Measurements from ENCODE around the gene WDR74. TPM values are rescaled to one million over a fixed set of nuclear protein-coding genes. Genes with fewer than 3 reads are reported as not detected.

Gene WDR74
- total RNA-seq, 1 donor from 2014 or later, result 35.3 TPM

DNA sequence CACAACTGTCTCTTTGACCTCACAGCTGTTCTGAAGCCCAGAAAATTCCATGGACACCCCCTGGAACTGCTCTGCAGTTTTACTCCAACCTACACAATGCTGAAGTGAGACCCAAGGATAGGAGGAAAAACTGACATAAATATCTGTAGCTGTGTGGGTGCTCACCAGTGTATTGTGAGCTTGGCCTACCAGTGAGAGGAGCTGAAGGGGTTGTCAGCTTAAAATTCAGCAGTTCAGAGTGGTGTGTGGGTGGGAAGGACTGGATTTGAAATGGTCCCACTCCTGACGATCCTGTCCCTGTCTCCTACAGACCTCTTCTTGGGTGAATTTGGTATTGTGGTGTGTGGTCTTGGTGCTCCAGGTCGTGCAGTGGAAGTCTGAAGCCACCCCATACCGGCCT is 49.8 kb downstream of the WDR74 start:
- Histone ChIP-seq H3K27ac (no peak overlapping the region), H3K27me3 (ENCODE audit: low read depth) (no peaks in the 10 kb centered on the region), H3K4me1 (peaks cover 57% of the 10 kb centered on the region), H3K9me3 (no peaks in the 10 kb centered on the region), H3K4me3 (no peak overlapping the region), H3K36me3 (peaks cover 58% of the 10 kb centered on the region)
- TF ChIP-seq, protein P1, sequence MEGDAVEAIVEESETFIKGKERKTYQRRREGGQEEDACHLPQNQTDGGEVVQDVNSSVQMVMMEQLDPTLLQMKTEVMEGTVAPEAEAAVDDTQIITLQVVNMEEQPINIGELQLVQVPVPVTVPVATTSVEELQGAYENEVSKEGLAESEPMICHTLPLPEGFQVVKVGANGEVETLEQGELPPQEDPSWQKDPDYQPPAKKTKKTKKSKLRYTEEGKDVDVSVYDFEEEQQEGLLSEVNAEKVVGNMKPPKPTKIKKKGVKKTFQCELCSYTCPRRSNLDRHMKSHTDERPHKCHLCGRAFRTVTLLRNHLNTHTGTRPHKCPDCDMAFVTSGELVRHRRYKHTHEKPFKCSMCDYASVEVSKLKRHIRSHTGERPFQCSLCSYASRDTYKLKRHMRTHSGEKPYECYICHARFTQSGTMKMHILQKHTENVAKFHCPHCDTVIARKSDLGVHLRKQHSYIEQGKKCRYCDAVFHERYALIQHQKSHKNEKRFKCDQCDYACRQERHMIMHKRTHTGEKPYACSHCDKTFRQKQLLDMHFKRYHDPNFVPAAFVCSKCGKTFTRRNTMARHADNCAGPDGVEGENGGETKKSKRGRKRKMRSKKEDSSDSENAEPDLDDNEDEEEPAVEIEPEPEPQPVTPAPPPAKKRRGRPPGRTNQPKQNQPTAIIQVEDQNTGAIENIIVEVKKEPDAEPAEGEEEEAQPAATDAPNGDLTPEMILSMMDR (IDR thresholded peaks at IDR 0.05), result no peak
- DNase-seq (no peak), ATAC-seq (no peak)
- intact Hi-C loops (cut with DNase I), result no loop called here

DNA sequence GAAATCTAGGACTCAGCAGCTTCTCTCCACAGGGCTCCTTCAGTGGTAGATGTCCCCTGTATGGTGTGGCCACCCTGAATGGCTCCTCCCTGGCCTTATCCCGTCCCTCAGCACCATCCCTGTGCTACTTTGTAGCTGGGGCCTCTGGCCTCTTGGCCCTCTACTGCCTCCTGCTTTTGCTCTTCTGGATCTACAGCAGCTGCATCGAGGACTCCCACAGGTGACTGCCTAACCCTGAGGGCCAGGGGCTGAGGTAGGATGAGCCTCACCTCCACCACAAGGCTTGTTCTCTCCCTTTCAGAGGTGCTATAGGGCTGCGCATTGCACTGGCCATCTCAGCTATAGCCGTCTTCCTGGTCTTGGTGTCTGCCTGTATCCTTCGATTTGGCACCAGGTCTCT is 50.4 kb downstream of the WDR74 start:
- Histone ChIP-seq H3K27me3 (ENCODE audit: low read depth) (no peaks in the 10 kb centered on the region), H3K27ac (no peak overlapping the region), H3K4me1 (peaks cover 57% of the 10 kb centered on the region), H3K4me3 (no peak overlapping the region), H3K9me3 (no peaks in the 10 kb centered on the region), H3K36me3 (peaks cover 57% of the 10 kb centered on the region)
- ATAC-seq, result no peak
- no peak for DNase-seq
- intact Hi-C loops (cut with DNase I), result no loop called here
- TF ChIP-seq, protein P1 (IDR thresholded peaks at IDR 0.05), result no peak

DNA sequence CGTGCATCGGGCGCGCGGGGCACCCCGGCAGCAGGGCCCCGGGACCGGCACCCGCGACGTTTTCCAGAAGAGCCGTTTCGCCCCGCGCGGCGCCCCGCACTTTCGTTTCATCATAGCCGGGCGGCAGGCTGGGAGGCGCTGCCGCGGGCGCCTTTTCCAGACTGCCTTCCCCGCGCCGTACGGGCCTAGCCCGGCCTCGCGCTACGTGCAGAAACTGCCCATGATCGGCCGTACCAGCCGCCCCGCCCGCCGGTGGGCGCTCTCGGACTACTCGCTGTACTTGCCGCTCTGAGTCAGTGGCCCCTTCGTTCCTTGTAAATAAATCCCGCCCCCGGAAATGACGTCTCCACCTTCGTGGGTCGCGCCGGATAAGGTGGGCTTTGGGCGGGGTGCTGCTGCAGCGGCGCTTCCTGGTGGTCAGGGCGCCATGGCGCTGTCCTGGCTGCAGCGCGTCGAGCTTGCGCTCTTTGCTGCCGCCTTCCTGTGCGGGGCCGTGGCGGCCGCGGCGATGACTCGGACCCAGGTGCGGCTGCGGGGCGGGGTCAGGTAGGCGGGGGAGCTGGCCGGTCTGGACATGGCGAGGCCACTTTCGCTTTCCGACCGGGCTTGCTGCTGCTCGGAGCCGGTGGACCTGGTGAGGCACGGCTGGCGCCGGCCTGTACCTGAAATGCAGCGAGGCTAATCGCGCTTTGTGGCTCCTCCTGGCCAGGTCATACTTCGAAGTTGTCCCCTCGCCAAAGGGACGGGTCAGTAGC is 52.2 kb downstream of the WDR74 start, which contains the start of gene TMEM179B:
TSS of gene TMEM179B (plus strand) at position 398 of the 755 bp plus-strand sequence. CDS start at position 428, 30 bp downstream.
- intact Hi-C loops (cut with DNase I), result no loop called here
- DNase-seq, result peak; percentile 99
- no peaks in the 10 kb centered on the region for H3K27me3 ChIP-seq (ENCODE audit: low read depth)
- ATAC-seq, result peak; percentile 93 to 95
- peak within 1 kb of the TSS; percentile 79 for H3K4me3 ChIP-seq
- H3K9me3 ChIP-seq, result no peaks in the 10 kb centered on the region
- TF ChIP-seq, protein P1 (IDR thresholded peaks at IDR 0.05), result peak; percentile 34
- peaks cover 50% of the 10 kb centered on the region for H3K4me1 ChIP-seq
- peak within 1 kb of the TSS; percentile 96 for H3K27ac ChIP-seq
- H3K36me3 ChIP-seq, result peaks cover 48% of the 10 kb centered on the region

DNA sequence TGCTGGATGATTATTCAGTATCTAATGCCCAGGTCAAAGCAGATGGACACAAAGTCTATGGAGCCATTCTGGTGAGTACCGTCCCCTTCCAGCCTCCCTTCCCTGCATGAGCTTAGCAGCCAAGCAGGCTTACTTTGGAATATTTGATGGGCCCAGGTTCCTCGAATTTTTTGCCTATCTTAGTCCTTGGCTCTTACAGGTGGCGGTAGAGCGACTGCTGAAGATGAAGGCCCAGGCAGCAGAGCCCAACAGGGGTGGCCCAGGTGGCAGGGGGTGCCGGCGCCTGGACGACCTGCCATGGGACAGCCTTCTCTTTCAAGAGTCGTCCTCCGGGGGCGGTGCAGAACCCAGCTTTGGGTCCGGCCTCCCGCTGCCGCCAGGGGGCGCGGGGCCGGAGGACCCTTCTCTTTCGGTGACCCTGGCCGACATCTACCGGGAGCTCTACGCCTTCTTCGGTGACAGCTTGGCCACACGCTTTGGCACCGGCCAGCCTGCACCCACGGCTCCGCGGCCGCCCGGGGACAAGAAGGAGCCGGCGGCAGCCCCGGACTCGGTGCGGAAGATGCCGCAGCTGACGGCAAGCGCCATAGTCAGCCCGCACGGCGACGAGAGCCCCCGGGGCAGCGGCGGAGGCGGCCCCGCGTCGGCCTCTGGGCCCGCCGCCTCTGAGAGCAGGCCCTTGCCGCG is 52.9 kb downstream of the WDR74 start:
- ATAC-seq (peak; percentile 90 to 92), DNase-seq (peak; percentile 93)
- peak overlapping the region; percentile 79 for H3K4me3 ChIP-seq
- H3K36me3 ChIP-seq, result peaks cover 52% of the 10 kb centered on the region
- no peaks in the 10 kb centered on the region for H3K9me3 ChIP-seq
- intact Hi-C loops (cut with DNase I), result no loop called here
- peak overlapping the region; percentile 96 for H3K27ac ChIP-seq
- TF ChIP-seq, protein P1 (IDR thresholded peaks at IDR 0.05), result peak; percentile 92
- H3K4me1 ChIP-seq, result peaks cover 46% of the 10 kb centered on the region
- H3K27me3 ChIP-seq (ENCODE audit: low read depth), result no peaks in the 10 kb centered on the region

Small RNAs within 50 kb of the gene (microRNA-seq; reads per million reads assigned to microRNA genes)
- gene MIR6514 (ENCODE audit: borderline number of aligned reads) (not detected), gene MIR6748 (ENCODE audit: borderline number of aligned reads) (not detected)

Other genes starting within 250 kb of the WDR74 start
- 15.8 TPM for gene TUT1, start 248.1 kb downstream of the WDR74 start, total RNA-seq
- 68.4 TPM for gene MTA2, start 237.7 kb downstream of the WDR74 start, total RNA-seq
- 69.3 TPM for gene EML3, start 226.8 kb downstream of the WDR74 start, total RNA-seq
- 5.6 TPM for gene ROM1, start 226.3 kb downstream of the WDR74 start, total RNA-seq
- gene B3GAT3, start 217.6 kb downstream of the WDR74 start, total RNA-seq, result 32.6 TPM
- 228 TPM for gene GANAB, start 193.0 kb downstream of the WDR74 start, total RNA-seq
- gene INTS5, start 186.3 kb downstream of the WDR74 start, total RNA-seq, result 18.6 TPM
- gene C11orf98, start 174.4 kb downstream of the WDR74 start, total RNA-seq, result 37.1 TPM
- 12.1 TPM for gene CSKMT, start 174.3 kb downstream of the WDR74 start, total RNA-seq
- 6.1 TPM for gene UQCC3, start 167.9 kb downstream of the WDR74 start, total RNA-seq
- gene LBHD1, start 167.3 kb downstream of the WDR74 start, total RNA-seq, result 11.1 TPM
- 116 TPM for gene UBXN1, start 160.5 kb downstream of the WDR74 start, total RNA-seq
- 3.4 TPM for gene LRRN4CL, start 150.1 kb downstream of the WDR74 start, total RNA-seq
- 87.0 TPM for gene BSCL2, start 132.2 kb downstream of the WDR74 start, total RNA-seq
- not detected for gene GNG3, start 131.9 kb downstream of the WDR74 start, total RNA-seq
- gene HNRNPUL2, start 112.1 kb downstream of the WDR74 start, total RNA-seq, result 46.1 TPM
- gene TTC9C, start 111.1 kb downstream of the WDR74 start, total RNA-seq, result 24.3 TPM
- gene ZBTB3, start 85.4 kb downstream of the WDR74 start, total RNA-seq, result 11.6 TPM
- gene POLR2G, start 78.0 kb downstream of the WDR74 start, total RNA-seq, result 57.5 TPM
- 23.6 TPM for gene TAF6L, start 68.2 kb downstream of the WDR74 start, total RNA-seq
- gene TMEM179B, start 52.2 kb downstream of the WDR74 start, total RNA-seq, result 54.6 TPM
- gene TMEM223, start 47.6 kb downstream of the WDR74 start, total RNA-seq, result 17.2 TPM
- gene NXF1, start 34.1 kb downstream of the WDR74 start, total RNA-seq, result 93.2 TPM
- 42.0 TPM for gene STX5, start 7.5 kb downstream of the WDR74 start, total RNA-seq
- not detected for gene TEX54, start 6.7 kb downstream of the WDR74 start, total RNA-seq
- gene SLC3A2, start 41.3 kb upstream of the WDR74 start, total RNA-seq, result 214 TPM
- gene CHRM1, start 81.8 kb upstream of the WDR74 start, total RNA-seq, result 6.8 TPM
- not detected for gene SLC22A6, start 145.4 kb upstream of the WDR74 start, total RNA-seq
- not detected for gene SLC22A8, start 176.3 kb upstream of the WDR74 start, total RNA-seq

Measured in lower lobe of right lung (tissue), 2 donors.